GM12874 (cell line): Measurements from ENCODE around the gene IFNG-AS1.

Experiments used
- CTCF ChIP-seq: IDR thresholded peaks from 2 replicates; pipeline ENCODE4 v1.5.1; 2011; ENCODE audit warnings: low read depth, mild to moderate bottlenecking, control low read depth, low read length, moderate library complexity; ENCODE audit not compliant: insufficient read depth

IFNG-AS1 gene

GRCh38 chr12:67989184-67989920 is at the start of gene IFNG-AS1:
IFNG-AS1 (plus strand) TSS chr12:67989447.
- TF ChIP-seq CTCF: no peak

GRCh38 chr12:67939611-67940010 is 49.6 kb upstream of the IFNG-AS1 start:
- no peak for TF ChIP-seq CTCF

- no peak for TF ChIP-seq CTCF
Measured at GRCh38 chr12:67940780-67941243, 48.4 kb upstream of the IFNG-AS1 start.

GRCh38 chr12:67942724-67943123 is 46.5 kb upstream of the IFNG-AS1 start:
- TF ChIP-seq CTCF: no peak

DNA sequence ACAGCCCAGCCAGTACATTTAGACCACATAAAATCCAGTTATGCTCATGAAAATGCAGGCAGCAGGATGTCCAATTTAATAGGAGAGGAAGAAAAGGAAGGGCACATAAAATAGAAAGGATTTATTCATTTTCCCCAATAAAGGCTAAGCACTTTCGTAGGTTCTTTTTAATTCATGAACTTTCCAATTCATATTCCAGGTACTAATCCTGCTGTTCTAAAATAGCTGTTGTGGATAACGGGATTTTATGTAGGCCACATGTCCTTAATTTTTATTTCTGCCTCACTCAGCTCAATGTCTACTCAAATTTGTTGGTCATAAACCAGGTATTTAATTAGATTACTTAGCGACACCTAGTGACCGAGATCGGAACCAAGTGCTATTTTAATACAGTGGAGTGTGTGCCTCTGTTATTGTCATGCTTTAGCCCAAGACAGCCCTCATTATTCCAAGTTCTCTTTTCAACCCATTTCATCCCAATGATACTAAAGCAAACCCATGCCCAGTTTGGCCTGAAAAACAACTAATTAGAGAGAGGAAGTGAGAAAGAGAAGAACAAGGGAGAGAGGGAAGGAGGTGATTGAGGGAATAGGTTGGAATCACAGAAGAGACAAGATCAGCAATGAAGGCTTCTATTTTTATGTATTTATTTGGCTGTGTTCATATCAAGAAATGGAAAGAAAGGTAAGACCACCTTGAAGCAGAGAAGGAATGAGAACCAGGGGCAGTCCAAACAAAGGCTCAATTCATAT is 45.9 kb upstream of the IFNG-AS1 start:
- peak; percentile 55 for TF ChIP-seq CTCF

GRCh38 chr12:67944093-67944492 is 45.2 kb upstream of the IFNG-AS1 start:
- TF ChIP-seq CTCF: no peak

GRCh38 chr12:67952787-67953186 is 36.5 kb upstream of the IFNG-AS1 start:
- TF ChIP-seq CTCF: no peak
